H1 (cell line): ENCODE measurements around the gene OXER1. TPM values are rescaled to one million over a fixed set of nuclear protein-coding genes. Genes with fewer than 3 reads are reported as not detected.

ENCODE experiments used
- ATF2 ChIP-seq: IDR thresholded peaks from 2 replicates; pipeline ENCODE4 v1.6.1; 2012; ENCODE audit warnings: low read length, inconsistent platforms
- CBX8 ChIP-seq: fragments of 300-800, 300-1000 bp; sonication (generic); IDR thresholded peaks from 2 replicates; pipeline ENCODE4 v1.7.1; 2016; ENCODE audit warnings: low read depth, low read length, borderline replicate concordance
- CEBPB ChIP-seq: IDR thresholded peaks from 2 replicates; pipeline ENCODE4 v1.6.1; 2012; ENCODE audit warnings: low read depth, low read length
- HDAC6 ChIP-seq: IDR thresholded peaks from one replicate; pipeline ENCODE4 v1.7.1; 2012; ENCODE audit warnings: low read depth, mild to moderate bottlenecking, inconsistent platforms, low read length, moderate library complexity
- KDM1A ChIP-seq: fragments of 200-600, 300-600 bp; sonication (generic); IDR thresholded peaks from 2 replicates; pipeline ENCODE4 v1.7.1; 2016; ENCODE audit warnings: mild to moderate bottlenecking, low read length, borderline replicate concordance
- PHF8 ChIP-seq: fragments of 200-600 bp; sonication (generic); conservative IDR thresholded peaks from 2 replicates; pipeline ENCODE4 v1.7.1; 2012; ENCODE audit warnings: low read depth, mild to moderate bottlenecking, inconsistent platforms, low read length, moderate library complexity
- polyA plus RNA-seq, 7 experiments: library from polyadenylated mRNA; depleted of rRNA in 3 of 7; stranded (reverse) in 5 of 7; unstranded in 2 of 7; fragments of >200 nt in 5 of 7; fragments of 200-250 nt in 2 of 7; gene quantifications; 1 replicate in 5 of 7; 2 replicates in 1 of 7; 4 replicates in 1 of 7; pipeline versions ENCODE4 v1.2.1 to v1.2.3, GENCODE V29; 2011 to 2013; ENCODE audit warnings: missing spikeins in 2 of 7, mixed read lengths in 2 of 7
- total RNA-seq: library from RNA; stranded (reverse); fragmentation: NEBNext Ultra II Directional; extraction: Animal tissue kit (Norgen Biotek cat#: 25700); gene quantifications from 2 replicates; pipeline ENCODE4 v1.2.1, GENCODE V29; 2021

Gene OXER1
- total and polyA plus RNA-seq, 2 of the 8 experiments (the other 6 are each of a cell fraction or from before 2014, with no cell fraction given) = 1.2 to 2.9 TPM

GRCh38 chr2:42764901-42765300 is 966 bp upstream of the OXER1 start (continued):
- no peak for TF ChIP-seq ATF2
- no peak for TF ChIP-seq PHF8
- no peak for TF ChIP-seq KDM1A
- TF ChIP-seq HDAC6 = no peak
- TF ChIP-seq CBX8 = no peak
- no peak for TF ChIP-seq CEBPB
